ENCODE data around the gene DLEU7. TPM values are rescaled to one million over a fixed set of nuclear protein-coding genes. Genes with fewer than 3 reads are reported as not detected.

Gene DLEU7
- total and polyA plus RNA-seq, 4 donors = 0.49 to 2.5 (median 0.73) TPM

- H3K36me3 ChIP-seq (ENCODE audit: control insufficient read depth in 4 of 4, insufficient read depth in 4 of 4, low read length in 4 of 4) = no peaks in the 10 kb centered on the region
- peaks cover 0 to 2% (median 1%) of the 10 kb centered on the region in 4 donors for H3K9me3 ChIP-seq (ENCODE audit: control insufficient read depth in 4 of 4, insufficient read depth in 3 of 4, low read length in 3 of 4)
- no peak overlapping the region for H3K9ac ChIP-seq (ENCODE audit: insufficient read depth in 1 of 2, low read length in 2 of 2)
- ATAC-seq (ENCODE audit: insufficient read depth, low FRiP score) (no peak), DNase-seq (no peak)
- WGBS, 2 donors = 72 to 82% methylated on average over 9 of the region's 9 CpGs
- H3K4me1 ChIP-seq (ENCODE audit: control insufficient read depth in 5 of 5, insufficient read depth in 5 of 5, low read length in 5 of 5) = peaks cover 0 to 3% (median 0%) of the 10 kb centered on the region in 5 donors
- no peak overlapping the region for H3K4me3 ChIP-seq
- no peak for TF ChIP-seq CTCF (IDR thresholded peaks at IDR 0.05; ENCODE audit: control extremely low read depth, extremely low read depth)
- peaks cover 0 to 2% (median 0%) of the 10 kb centered on the region in 3 donors for H3K27me3 ChIP-seq (ENCODE audit: control insufficient read depth in 3 of 3, insufficient read depth in 3 of 3, low read length in 2 of 3)
- no peak overlapping the region for H3K27ac ChIP-seq (ENCODE audit: low read depth in 1 of 2, low read length in 1 of 2)
Observed at GRCh38 chr13:50780201-50781015, 63.1 kb downstream of the DLEU7 start.

- Histone ChIP-seq H3K27me3 (ENCODE audit: control insufficient read depth in 3 of 3, insufficient read depth in 3 of 3, low read length in 2 of 3) (peaks cover 0 to 2% (median 0%) of the 10 kb centered on the region in 3 donors), H3K9me3 (ENCODE audit: control insufficient read depth in 4 of 4, insufficient read depth in 3 of 4, low read length in 3 of 4) (peaks cover 0 to 6% (median 2%) of the 10 kb centered on the region in 4 donors), H3K4me1 (ENCODE audit: control insufficient read depth in 5 of 5, insufficient read depth in 5 of 5, low read length in 5 of 5) (peaks cover 0 to 3% (median 0%) of the 10 kb centered on the region in 5 donors), H3K4me3 (no peak overlapping the region), H3K9ac (ENCODE audit: insufficient read depth in 1 of 2, low read length in 2 of 2) (no peak overlapping the region), H3K27ac (ENCODE audit: low read depth in 1 of 2, low read length in 1 of 2) (no peak overlapping the region), H3K36me3 (ENCODE audit: control insufficient read depth in 4 of 4, insufficient read depth in 4 of 4, low read length in 4 of 4) (no peaks in the 10 kb centered on the region)
- 90 to 95% methylated on average over 8 of the region's 8 CpGs for WGBS, 2 donors
- no peak for ATAC-seq (ENCODE audit: insufficient read depth, low FRiP score)
- no peak for TF ChIP-seq CTCF (IDR thresholded peaks at IDR 0.05; ENCODE audit: control extremely low read depth, extremely low read depth)
- no peak for DNase-seq
Observed at GRCh38 chr13:50779443-50780200, 63.9 kb downstream of the DLEU7 start.

Small RNAs within 50 kb of the gene (small RNA-seq; reads per million reads assigned to genes)
- 0.12 reads per million for gene RNA5SP28 (ENCODE audit: low replicate concordance)

Other genes starting within 250 kb of the DLEU7 start
- 100 to 1,000 TPM in 1 of 2 donors, 10 to 100 TPM in 1; 38.1 to 115 TPM for gene RNASEH2B, start 66.1 kb upstream of the DLEU7 start, total RNA-seq
- gene RNASEH2B, start 66.1 kb upstream of the DLEU7 start, polyA plus RNA-seq = 10 to 100 TPM; 29.6 to 77.6 TPM